HG03457 (cell line): ENCODE results near the gene RAB10.

ENCODE experiments used
- ATAC-seq: cut with Tn5 transposase; IDR thresholded peaks from one replicate; pipeline ENCODE4 v1.9.1; 2021; ENCODE audit warnings: moderate number of reproducible peaks; ENCODE audit not compliant: unreplicated experiment

The RAB10 gene

GRCh38 chr2:26175466-26176278 is 141.8 kb downstream of the RAB10 start:
- ATAC-seq = no peak

DNA sequence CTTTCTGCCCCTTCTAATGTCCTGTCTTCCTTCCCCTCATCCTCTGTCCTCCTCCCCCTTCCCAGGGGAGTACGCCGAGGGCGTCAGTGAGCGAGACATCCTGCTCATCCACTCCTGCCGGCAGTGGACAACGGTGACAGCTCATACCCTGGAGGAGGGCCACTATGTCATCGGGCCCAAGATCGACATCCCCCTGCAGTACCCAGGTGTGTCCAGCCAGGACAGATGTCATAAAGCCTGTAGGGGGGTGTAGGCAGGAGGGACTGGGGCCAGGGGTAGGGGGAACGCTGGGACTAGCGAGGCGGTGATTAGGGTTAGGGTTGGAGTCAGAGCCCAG is 142.4 kb downstream of the RAB10 start:
- ATAC-seq = no peak

- ATAC-seq = no peak
Measured at GRCh38 chr2:26177122-26177521, 143.2 kb downstream of the RAB10 start.

GRCh38 chr2:26178246-26178645 is 144.4 kb downstream of the RAB10 start:
- no peak for ATAC-seq

DNA sequence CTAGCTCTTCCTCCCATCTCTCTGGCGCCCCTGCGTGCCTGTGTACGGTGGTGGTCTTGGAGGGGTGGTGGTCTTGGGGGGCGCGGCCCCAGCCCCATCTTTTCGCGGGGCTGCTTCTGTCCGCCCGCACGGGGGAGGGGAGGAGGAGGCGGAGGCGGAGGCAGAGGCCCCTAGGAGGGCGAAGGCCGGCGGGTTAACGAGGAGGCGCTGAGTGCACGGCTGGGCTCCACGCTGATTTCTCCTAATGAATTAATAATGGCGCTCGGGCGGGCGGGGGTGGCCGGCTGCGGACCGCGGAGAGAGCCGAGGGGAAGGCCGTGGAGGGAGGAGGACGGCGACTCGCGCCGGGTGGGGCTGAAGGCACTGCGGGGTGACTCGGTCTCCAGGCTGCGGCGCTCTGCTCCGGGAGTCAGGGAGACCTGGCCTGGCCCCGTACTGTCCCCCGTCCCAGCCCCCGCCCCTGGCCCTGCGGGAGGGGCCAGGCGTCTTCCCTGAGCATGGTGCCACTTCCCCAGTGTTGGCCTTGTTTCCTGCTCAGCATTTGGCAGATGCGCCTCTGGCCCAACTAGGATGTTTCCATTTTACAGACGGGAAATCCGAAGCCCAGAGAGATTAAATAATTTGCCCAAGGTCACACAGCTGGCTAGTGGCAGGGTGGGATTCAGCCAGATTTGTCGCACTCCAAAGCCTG is 145.0 kb downstream of the RAB10 start:
- no peak for ATAC-seq

DNA sequence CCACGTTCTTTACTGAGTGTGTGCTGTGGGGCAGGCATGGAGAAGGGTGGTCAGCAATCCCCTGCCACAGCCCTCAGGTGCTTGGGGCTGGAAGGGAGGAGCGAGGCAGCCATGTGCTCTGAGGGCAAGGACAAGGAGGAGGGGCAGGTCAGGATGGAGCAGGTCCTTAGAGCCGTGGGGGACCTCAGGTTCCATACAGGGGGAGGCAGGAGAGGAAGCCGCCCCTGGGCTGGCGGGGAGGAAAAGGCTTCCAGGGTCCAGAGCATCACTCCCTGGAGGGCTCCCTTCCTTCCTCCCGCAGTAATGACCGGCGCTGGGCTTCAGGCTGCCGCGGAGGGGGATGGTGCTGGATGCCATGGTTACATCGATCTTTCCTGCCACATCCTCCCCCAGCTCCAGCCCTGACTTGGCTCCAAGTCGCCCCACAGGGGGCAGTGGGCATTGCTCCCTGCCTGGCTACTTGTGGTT is 145.6 kb downstream of the RAB10 start:
- no peak for ATAC-seq

DNA sequence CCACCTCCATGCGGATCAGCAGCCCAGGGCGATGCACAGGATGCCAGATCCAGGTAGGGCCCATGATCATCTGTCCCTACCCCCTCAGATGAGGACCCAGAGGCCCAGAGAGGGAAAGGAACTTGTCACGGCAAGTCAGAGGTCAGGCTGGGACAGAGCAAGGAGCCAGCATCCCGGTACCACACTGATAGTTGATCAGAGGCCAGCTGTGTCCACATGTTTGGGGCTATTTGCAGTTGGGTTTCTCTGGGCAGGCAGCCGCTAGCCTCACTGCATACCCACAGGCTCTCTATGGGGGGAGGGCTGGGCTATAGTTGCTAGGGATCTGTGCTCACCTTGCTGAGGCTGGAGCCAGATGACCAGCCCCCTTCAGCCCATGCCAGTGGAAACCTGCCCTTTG is 148.6 kb downstream of the RAB10 start:
- no peak for ATAC-seq

DNA sequence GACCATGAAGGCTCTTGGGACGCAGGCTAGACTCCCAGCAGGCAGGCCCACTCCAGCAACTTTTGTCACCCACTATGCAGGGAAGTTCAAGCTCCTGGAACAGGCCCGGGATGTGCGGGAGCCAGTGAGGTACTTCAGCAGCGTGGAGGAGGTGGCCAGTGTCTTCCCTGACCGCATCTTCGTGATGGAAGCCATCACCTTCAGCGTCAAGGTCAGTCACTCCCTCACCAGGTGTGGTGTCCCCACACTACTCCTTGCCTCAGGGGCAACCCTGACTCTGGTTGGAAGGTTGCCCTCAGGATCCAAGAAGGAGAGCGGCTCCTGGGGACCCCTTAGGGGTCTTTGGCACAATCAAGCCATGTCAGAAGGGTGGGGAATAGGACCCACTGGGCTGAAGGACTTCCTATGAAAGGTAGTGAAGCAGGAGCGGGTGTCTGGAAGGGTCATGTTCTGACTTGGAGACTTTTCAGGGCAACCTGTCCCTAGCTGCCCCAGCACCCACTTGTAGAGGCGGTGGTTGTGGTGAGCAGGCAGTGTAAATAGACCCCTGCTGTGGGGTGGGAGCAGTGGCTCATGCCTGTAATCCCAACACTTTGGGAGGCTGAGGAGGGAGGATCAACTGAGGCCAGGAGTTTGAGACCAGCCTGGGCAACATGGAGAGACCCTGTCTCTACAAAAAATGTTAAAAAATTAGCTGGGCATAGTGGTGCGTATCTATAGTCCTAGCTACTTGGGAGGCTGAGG is 149.2 kb downstream of the RAB10 start:
- ATAC-seq = no peak

DNA sequence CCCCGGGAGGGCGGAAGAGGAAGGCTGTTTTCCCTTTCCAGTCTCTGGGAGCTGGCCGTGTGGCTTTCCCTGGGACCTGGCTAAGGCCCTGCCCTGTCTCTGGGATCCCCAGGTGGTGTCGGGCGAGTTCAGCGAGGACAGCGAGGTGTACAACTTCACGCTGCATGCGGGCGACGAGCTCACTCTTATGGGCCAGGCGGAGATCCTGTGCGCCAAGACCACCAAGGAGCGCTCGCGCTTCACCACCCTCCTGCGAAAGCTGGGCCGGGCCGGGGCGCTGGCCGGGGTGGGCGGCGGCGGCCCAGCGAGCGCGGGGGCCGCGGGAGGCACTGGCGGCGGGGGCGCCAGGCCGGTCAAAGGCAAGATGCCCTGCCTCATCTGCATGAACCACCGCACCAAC is 150.2 kb downstream of the RAB10 start:
- no peak for ATAC-seq

GRCh38 chr2:26184555-26185303 is 150.8 kb downstream of the RAB10 start:
- ATAC-seq = peak; percentile 70

GRCh38 chr2:26185304-26185928 is 151.5 kb downstream of the RAB10 start:
- ATAC-seq = no peak

DNA sequence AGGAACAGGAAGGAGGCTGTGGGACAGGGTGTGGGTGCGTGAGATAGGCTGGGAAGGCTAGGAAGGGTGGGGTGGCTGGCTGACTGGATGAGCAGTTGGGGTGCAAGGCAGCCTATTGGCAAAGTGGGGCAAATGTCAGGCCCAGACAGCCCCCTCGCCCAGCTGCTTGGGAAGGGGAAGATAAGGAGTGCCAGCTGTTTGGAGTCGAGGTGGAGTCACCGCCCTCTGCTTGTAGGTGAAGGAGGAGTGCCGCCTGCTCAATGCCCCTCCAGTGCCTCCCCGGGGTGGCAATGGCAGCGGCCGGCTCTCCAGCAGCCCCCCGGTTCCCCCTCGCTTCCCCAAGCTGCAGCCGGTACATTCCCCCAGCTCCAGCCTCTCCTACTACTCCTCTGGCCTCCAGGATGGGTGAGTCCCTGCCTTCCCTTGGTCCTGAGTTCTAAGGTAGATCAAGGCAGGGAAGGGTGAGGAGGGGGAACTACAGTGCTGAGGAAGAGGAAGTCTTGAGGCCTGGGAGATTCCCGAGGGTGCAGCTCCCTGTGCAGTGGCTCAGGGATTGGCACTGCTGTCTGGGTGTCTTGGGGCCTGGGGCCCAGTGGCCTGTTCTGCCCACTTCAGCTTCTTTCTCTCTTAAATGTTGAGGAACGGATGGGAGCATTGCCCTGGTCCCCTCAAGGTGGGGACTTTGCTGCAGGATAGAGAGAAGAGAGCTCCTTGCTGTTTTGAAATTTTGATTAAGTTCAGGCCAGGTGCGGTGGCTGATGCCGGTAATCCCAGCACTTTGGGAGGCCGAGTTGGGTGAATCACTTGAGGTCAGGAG is 152.3 kb downstream of the RAB10 start:
- ATAC-seq = no peak
